ENCODE measurements around the gene COL1A1. TPM values are rescaled to one million over a fixed set of nuclear protein-coding genes. Genes with fewer than 3 reads are reported as not detected.

The COL1A1 gene
- total and polyA plus RNA-seq, 2 donors from 2014 or later, result 9.2 to 142 TPM

DNA sequence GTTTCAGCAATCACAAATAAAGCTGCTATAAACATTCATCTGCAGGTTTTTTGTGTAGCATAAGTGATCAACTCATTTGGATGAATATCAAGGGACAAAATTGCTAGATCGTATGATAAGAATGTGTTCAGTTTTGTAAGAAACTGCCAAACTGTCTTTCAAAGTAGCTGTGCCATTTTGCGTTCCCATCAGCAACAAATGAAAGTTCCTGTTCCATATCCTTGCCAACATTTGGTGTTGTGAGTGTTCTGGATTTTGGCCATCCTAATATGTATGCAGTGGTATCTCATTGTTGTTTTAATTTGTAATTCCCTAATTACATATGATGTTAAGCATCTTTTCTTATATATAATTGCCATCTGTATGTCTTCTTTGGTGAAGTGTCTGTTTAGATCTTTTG lies 36.5 kb upstream of the COL1A1 start:
- no peaks in the 10 kb centered on the region for H3K27me3 ChIP-seq (ENCODE audit: control insufficient read depth, insufficient read depth, low read length)
- FAIRE-seq, result no peak
- TF ChIP-seq, protein P1, sequence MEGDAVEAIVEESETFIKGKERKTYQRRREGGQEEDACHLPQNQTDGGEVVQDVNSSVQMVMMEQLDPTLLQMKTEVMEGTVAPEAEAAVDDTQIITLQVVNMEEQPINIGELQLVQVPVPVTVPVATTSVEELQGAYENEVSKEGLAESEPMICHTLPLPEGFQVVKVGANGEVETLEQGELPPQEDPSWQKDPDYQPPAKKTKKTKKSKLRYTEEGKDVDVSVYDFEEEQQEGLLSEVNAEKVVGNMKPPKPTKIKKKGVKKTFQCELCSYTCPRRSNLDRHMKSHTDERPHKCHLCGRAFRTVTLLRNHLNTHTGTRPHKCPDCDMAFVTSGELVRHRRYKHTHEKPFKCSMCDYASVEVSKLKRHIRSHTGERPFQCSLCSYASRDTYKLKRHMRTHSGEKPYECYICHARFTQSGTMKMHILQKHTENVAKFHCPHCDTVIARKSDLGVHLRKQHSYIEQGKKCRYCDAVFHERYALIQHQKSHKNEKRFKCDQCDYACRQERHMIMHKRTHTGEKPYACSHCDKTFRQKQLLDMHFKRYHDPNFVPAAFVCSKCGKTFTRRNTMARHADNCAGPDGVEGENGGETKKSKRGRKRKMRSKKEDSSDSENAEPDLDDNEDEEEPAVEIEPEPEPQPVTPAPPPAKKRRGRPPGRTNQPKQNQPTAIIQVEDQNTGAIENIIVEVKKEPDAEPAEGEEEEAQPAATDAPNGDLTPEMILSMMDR (IDR thresholded peaks at IDR 0.05; ENCODE audit: borderline replicate concordance, extremely low read depth, insufficient read depth), result no peak
- H3K4me3 ChIP-seq (ENCODE audit: low read length in 3 of 3), result no peak overlapping the region
- H3K9ac ChIP-seq (ENCODE audit: low read length in 3 of 3), result no peak overlapping the region
- no peaks in the 10 kb centered on the region for H3K4me1 ChIP-seq (ENCODE audit: control insufficient read depth in 2 of 3, insufficient read depth in 2 of 3, low read depth in 1 of 3, low read length in 3 of 3)
- no peaks in the 10 kb centered on the region for H3K9me3 ChIP-seq (ENCODE audit: control insufficient read depth in 2 of 3, insufficient read depth in 1 of 3, low read length in 3 of 3)
- H3K36me3 ChIP-seq (ENCODE audit: control insufficient read depth in 2 of 3, insufficient read depth in 3 of 3, low read length in 3 of 3), result no peaks in the 10 kb centered on the region
- no peak overlapping the region for H3K27ac ChIP-seq (ENCODE audit: low read depth in 2 of 2, low read length in 2 of 2)
- intact Hi-C loops (cut with DNase I), result no loop called here
- DNase-seq, result no peak

DNA sequence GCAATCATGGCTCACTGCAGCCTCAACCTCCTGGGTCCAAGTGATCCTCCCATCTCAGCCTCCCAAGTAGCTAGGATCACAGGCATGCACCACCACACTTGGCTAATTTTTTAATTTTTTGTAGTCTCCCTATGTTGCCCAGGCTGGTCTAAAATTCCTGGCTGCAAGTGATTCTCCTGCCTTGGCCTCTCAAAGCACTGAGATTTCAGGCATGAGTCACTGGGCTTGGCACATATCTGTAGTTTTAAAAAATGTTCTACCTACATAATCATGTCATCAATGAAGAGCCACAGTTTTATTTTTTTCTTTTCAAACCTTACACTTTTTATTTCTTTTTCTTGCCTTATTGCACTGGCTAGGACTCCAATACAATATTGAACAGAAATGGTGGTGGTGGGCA lies 33.1 kb upstream of the COL1A1 start:
- DNase-seq (no peak), FAIRE-seq (no peak)
- H3K4me1 ChIP-seq (ENCODE audit: control insufficient read depth in 2 of 3, insufficient read depth in 2 of 3, low read depth in 1 of 3, low read length in 3 of 3), result no peaks in the 10 kb centered on the region
- TF ChIP-seq, protein P1 (IDR thresholded peaks at IDR 0.05; ENCODE audit: borderline replicate concordance, extremely low read depth, insufficient read depth), result no peak
- no peaks in the 10 kb centered on the region for H3K27me3 ChIP-seq (ENCODE audit: control insufficient read depth, insufficient read depth, low read length)
- no peak overlapping the region for H3K27ac ChIP-seq (ENCODE audit: low read depth in 2 of 2, low read length in 2 of 2)
- H3K36me3 ChIP-seq (ENCODE audit: control insufficient read depth in 2 of 3, insufficient read depth in 3 of 3, low read length in 3 of 3), result no peaks in the 10 kb centered on the region
- H3K4me3 ChIP-seq (ENCODE audit: low read length in 3 of 3), result no peak overlapping the region
- intact Hi-C loops (cut with DNase I), result no loop called here
- no peaks in the 10 kb centered on the region for H3K9me3 ChIP-seq (ENCODE audit: control insufficient read depth in 2 of 3, insufficient read depth in 1 of 3, low read length in 3 of 3)
- H3K9ac ChIP-seq (ENCODE audit: low read length in 3 of 3), result no peak overlapping the region

DNA sequence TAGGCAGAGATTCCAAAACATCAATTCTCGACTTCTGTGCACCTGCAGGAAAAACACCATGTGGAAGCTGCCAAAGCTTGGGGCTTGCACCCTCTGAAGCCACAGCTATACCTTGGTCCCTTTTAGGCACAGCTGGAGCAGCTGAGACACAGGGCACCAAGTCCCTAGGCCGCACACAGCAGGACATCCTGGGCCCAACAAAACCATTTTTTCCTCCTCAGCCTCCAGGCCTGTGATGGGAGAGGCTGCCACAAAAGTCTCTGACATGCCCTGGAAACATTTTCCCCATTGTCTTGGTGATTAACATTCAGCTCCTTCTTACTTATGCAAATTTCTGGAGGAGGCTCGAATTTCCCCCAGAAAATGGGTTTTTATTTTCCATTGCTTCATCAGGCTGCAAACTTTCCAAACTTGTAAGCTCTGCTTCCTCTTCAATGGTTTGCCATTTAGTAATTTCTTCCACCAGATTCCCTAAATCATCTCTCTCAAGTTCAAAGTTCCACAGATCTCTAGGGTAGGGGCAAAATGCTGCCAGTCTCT lies 24.3 kb upstream of the COL1A1 start:
- TF ChIP-seq, protein P1 (IDR thresholded peaks at IDR 0.05; ENCODE audit: borderline replicate concordance, extremely low read depth, insufficient read depth), result no peak
- no peaks in the 10 kb centered on the region for H3K27me3 ChIP-seq (ENCODE audit: control insufficient read depth, insufficient read depth, low read length)

DNA sequence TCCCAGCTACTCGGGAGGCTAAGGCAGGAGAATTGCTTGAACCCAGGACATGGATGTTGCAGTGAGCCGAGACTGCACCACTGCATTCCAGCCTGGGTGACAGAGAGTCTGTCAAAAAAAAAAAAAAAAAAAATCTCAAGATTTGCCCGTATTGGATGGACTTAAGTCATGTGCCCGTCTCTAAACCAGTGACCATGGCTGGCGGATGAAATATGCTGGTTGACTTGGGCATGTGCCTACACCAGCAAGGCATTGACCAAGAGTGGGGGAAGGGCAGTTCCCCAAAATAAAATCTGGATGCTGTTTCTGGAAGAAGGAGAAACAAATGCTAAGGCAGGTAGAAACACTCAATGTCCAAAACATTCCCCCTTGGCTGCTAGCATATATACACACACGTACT lies 21.5 kb upstream of the COL1A1 start:
- intact Hi-C loops (cut with DNase I), result no loop called here
- no peak for DNase-seq
- H3K27ac ChIP-seq (ENCODE audit: low read depth in 2 of 2, low read length in 2 of 2), result no peak overlapping the region
- H3K9me3 ChIP-seq (ENCODE audit: control insufficient read depth in 2 of 3, insufficient read depth in 1 of 3, low read length in 3 of 3), result peaks cover 0 to 4% (median 2%) of the 10 kb centered on the region in 3 donors
- FAIRE-seq, result no peak
- no peaks in the 10 kb centered on the region for H3K27me3 ChIP-seq (ENCODE audit: control insufficient read depth, insufficient read depth, low read length)
- no peak overlapping the region for H3K4me3 ChIP-seq (ENCODE audit: low read length in 3 of 3)
- H3K36me3 ChIP-seq (ENCODE audit: control insufficient read depth in 2 of 3, insufficient read depth in 3 of 3, low read length in 3 of 3), result no peaks in the 10 kb centered on the region
- TF ChIP-seq, protein P1 (IDR thresholded peaks at IDR 0.05; ENCODE audit: borderline replicate concordance, extremely low read depth, insufficient read depth), result no peak
- no peak overlapping the region for H3K9ac ChIP-seq (ENCODE audit: low read length in 3 of 3)
- peaks cover 0 to 2% (median 0%) of the 10 kb centered on the region in 3 donors for H3K4me1 ChIP-seq (ENCODE audit: control insufficient read depth in 2 of 3, insufficient read depth in 2 of 3, low read depth in 1 of 3, low read length in 3 of 3)

More for the DNA sequence above, 24.3 kb upstream of the COL1A1 start:
- Histone ChIP-seq H3K9me3 (ENCODE audit: control insufficient read depth in 2 of 3, insufficient read depth in 1 of 3, low read length in 3 of 3) (peaks cover 0 to 4% (median 2%) of the 10 kb centered on the region in 3 donors), H3K27ac (ENCODE audit: low read depth in 2 of 2, low read length in 2 of 2) (no peak overlapping the region), H3K4me3 (ENCODE audit: low read length in 3 of 3) (no peak overlapping the region), H3K9ac (ENCODE audit: low read length in 3 of 3) (no peak overlapping the region), H3K36me3 (ENCODE audit: control insufficient read depth in 2 of 3, insufficient read depth in 3 of 3, low read length in 3 of 3) (no peaks in the 10 kb centered on the region), H3K4me1 (ENCODE audit: control insufficient read depth in 2 of 3, insufficient read depth in 2 of 3, low read depth in 1 of 3, low read length in 3 of 3) (peaks cover 0 to 2% (median 0%) of the 10 kb centered on the region in 3 donors)
- intact Hi-C loops (cut with DNase I), result no loop called here
- FAIRE-seq, result no peak
- no peak for DNase-seq
